ENCODE measurements around the gene SFN. TPM values are rescaled to one million over a fixed set of nuclear protein-coding genes. Genes with fewer than 3 reads are reported as not detected.
A peak's percentile ranks its signal among the peaks of the same experiment; 100 is the strongest.

The SFN gene
- total RNA-seq, 4 donors from 2014 or later: 0.81 to 51.6 (median 6.9) TPM

GRCh38 chr1:26827663-26828062, 35.3 kb upstream of the SFN start:
- ATAC-seq: no peak
- Histone ChIP-seq H3K36me3 (peaks cover 0 to 13% of the 10 kb centered on the region in 2 donors), H3K27ac (peak overlapping the region in 3 of 4 donors; percentile 81 to 84 (median 83)), H3K27me3 (no peaks in the 10 kb centered on the region), H3K4me1 (peaks cover 0 to 41% (median 15%) of the 10 kb centered on the region in 3 donors), H3K4me3 (peak overlapping the region; percentile 77 to 90), H3K9me3 (no peaks in the 10 kb centered on the region)
- 19 to 32% methylated on average over 7 to 11 of the region's 11 CpGs for WGBS, 2 donors (ENCODE audit: low coverage in 1 of 2)
- TF ChIP-seq CTCF (IDR thresholded peaks at IDR 0.05) (no peak), EP300 (IDR thresholded peaks at IDR 0.05) (no peak), POLR2AphosphoS5 (IDR thresholded peaks at IDR 0.05) (no peak), POLR2A (IDR thresholded peaks at IDR 0.05) (no peak)

GRCh38 chr1:26828411-26828991, 34.4 kb upstream of the SFN start:
- H3K4me3 ChIP-seq: peak overlapping the region in 1 of 2 donors; percentile 90
- 20 to 63% methylated on average over 1 of the region's 4 CpGs for WGBS, 2 donors (ENCODE audit: low coverage in 1 of 2)
- no peak for TF ChIP-seq POLR2A (IDR thresholded peaks at IDR 0.05)
- TF ChIP-seq EP300 (IDR thresholded peaks at IDR 0.05): no peak
- no peak for TF ChIP-seq CTCF (IDR thresholded peaks at IDR 0.05)
- TF ChIP-seq POLR2AphosphoS5 (IDR thresholded peaks at IDR 0.05): no peak
- ATAC-seq: no peak
- peaks cover 0 to 22% of the 10 kb centered on the region in 2 donors for H3K36me3 ChIP-seq
- H3K4me1 ChIP-seq: peaks cover 0 to 41% (median 15%) of the 10 kb centered on the region in 3 donors
- no peaks in the 10 kb centered on the region for H3K27me3 ChIP-seq
- H3K27ac ChIP-seq: peak overlapping the region in 3 of 4 donors; percentile 81 to 84 (median 83)
- H3K9me3 ChIP-seq: no peaks in the 10 kb centered on the region

- Histone ChIP-seq H3K4me3 (no peak overlapping the region), H3K9me3 (no peaks in the 10 kb centered on the region), H3K27me3 (no peaks in the 10 kb centered on the region), H3K27ac (peak overlapping the region in 1 of 4 donors; percentile 81), H3K36me3 (peaks cover 0 to 30% of the 10 kb centered on the region in 2 donors), H3K4me1 (peaks cover 0 to 41% (median 15%) of the 10 kb centered on the region in 3 donors)
- TF ChIP-seq EP300 (IDR thresholded peaks at IDR 0.05) (no peak), POLR2A (IDR thresholded peaks at IDR 0.05) (no peak), CTCF (IDR thresholded peaks at IDR 0.05) (no peak), POLR2AphosphoS5 (IDR thresholded peaks at IDR 0.05) (no peak)
- ATAC-seq: no peak
- 78 to 81% methylated on average over 6 of the region's 6 CpGs for WGBS, 2 donors (ENCODE audit: low coverage in 1 of 2)
Measured at GRCh38 chr1:26829184-26829911, 33.6 kb upstream of the SFN start.

GRCh38 chr1:26831059-26831458, 31.9 kb upstream of the SFN start:
- Histone ChIP-seq H3K36me3 (peaks cover 0 to 47% of the 10 kb centered on the region in 2 donors), H3K9me3 (no peaks in the 10 kb centered on the region), H3K27me3 (no peaks in the 10 kb centered on the region), H3K27ac (no peak overlapping the region), H3K4me1 (peaks cover 0 to 36% (median 15%) of the 10 kb centered on the region in 3 donors), H3K4me3 (no peak overlapping the region)
- no peak for ATAC-seq
- TF ChIP-seq EP300 (IDR thresholded peaks at IDR 0.05) (no peak), POLR2A (IDR thresholded peaks at IDR 0.05) (no peak), POLR2AphosphoS5 (IDR thresholded peaks at IDR 0.05) (no peak), CTCF (IDR thresholded peaks at IDR 0.05) (no peak)
- WGBS, 2 donors (ENCODE audit: low coverage in 1 of 2): 83 to 84% methylated on average over 1 to 2 of the region's 3 CpGs

All from gastroesophageal sphincter (tissue), 4 donors.